Hepatocyte (in vitro differentiated cells): ENCODE measurements around the gene TTC1. TPM values are rescaled to one million over a fixed set of nuclear protein-coding genes. Genes with fewer than 3 reads are reported as not detected.

Source experiments
- DNase-seq: peaks from one replicate; pipeline ENCODE4 v3.0.0-alpha.2; 2016; ENCODE audit warnings: low spot score
- H2AFZ ChIP-seq: fragments of 200-600 bp; sonication (generic); 2 replicates; pipeline ENCODE4 v1.6.0; 2016; ENCODE audit warnings: antibody characterized with exemption, mild to moderate bottlenecking
- H3K27ac ChIP-seq: fragments of 200-600 bp; sonication (generic); 2 replicates; pipeline ENCODE4 v1.5.1; 2016; ENCODE audit warnings: mild to moderate bottlenecking
- H3K27me3 ChIP-seq: fragments of 200-600 bp; sonication (generic); 2 replicates; pipeline ENCODE4 v1.6.1; 2016
- H3K36me3 ChIP-seq: fragments of 200-600 bp; sonication (generic); replicated peaks from 2 replicates; pipeline ENCODE4 v1.5.1; 2016; ENCODE audit warnings: low read depth; ENCODE audit not compliant: insufficient read depth
- H3K4me1 ChIP-seq: fragments of 200-600 bp; sonication (generic); 2 replicates; pipeline ENCODE4 v1.5.1; 2016; ENCODE audit warnings: mild to moderate bottlenecking, moderate library complexity; ENCODE audit not compliant: insufficient read depth
- H3K4me2 ChIP-seq: fragments of 200-600 bp; sonication (generic); 2 replicates; pipeline ENCODE4 v1.6.0; 2016
- H3K4me3 ChIP-seq: fragments of 200-600 bp; sonication (generic); 2 replicates; pipeline ENCODE4 v1.5.1; 2016; ENCODE audit warnings: mild to moderate bottlenecking
- H3K79me2 ChIP-seq: fragments of 200-600 bp; sonication (generic); 2 replicates; pipeline ENCODE4 v1.6.0; 2017; ENCODE audit warnings: mild to moderate bottlenecking
- H3K9me2 ChIP-seq: fragments of 200-600 bp; sonication (generic); replicated peaks from 2 replicates; pipeline ENCODE4 v1.6.0; 2017; ENCODE audit warnings: mild to moderate bottlenecking; ENCODE audit not compliant: insufficient read depth
- H3K9me3 ChIP-seq: fragments of 200-600 bp; sonication (generic); 2 replicates; pipeline ENCODE4 v1.5.1; 2016; ENCODE audit warnings: low read depth, mild to moderate bottlenecking
- H4K20me1 ChIP-seq: fragments of 200-600 bp; sonication (generic); 2 replicates; pipeline ENCODE4 v1.6.0; 2016; ENCODE audit warnings: mild to moderate bottlenecking; ENCODE audit not compliant: insufficient read depth, poor library complexity, severe bottlenecking
- CTCF ChIP-seq: fragments of 200-600 bp; sonication (generic); IDR thresholded peaks from 2 replicates; pipeline ENCODE4 v1.5.1; 2016; ENCODE audit warnings: antibody characterized with exemption, mild to moderate bottlenecking; ENCODE audit not compliant: poor library complexity
- EZH2 ChIP-seq: fragments of 200-600 bp; sonication (generic); IDR thresholded peaks from 2 replicates; pipeline ENCODE4 v1.6.1; 2016; ENCODE audit warnings: antibody characterized with exemption, mild to moderate bottlenecking, borderline replicate concordance
- EZH2phosphoT487 ChIP-seq: fragments of 200-600 bp; sonication (generic); IDR thresholded peaks from one replicate; pipeline ENCODE4 v1.6.1; 2018; ENCODE audit warnings: antibody characterized with exemption, mild to moderate bottlenecking, low read depth, moderate library complexity; ENCODE audit not compliant: unreplicated experiment, severe bottlenecking
- WGBS: methylation state at CpG from one replicate; pipeline ENCODE4 v1.1.6; 2016; ENCODE audit warnings: low lambda C conversion rate; ENCODE audit errors: missing lambda C conversion rate; 5-methylcytosine and 5-hydroxymethylcytosine counted together
- polyA plus RNA-seq: library from polyadenylated mRNA; unstranded; fragments of >200 nt; fragmentation: Nextera tagmentation; extraction: Ambion mirVana; gene quantifications from 2 replicates; pipeline ENCODE4 v1.2.1, GENCODE V29; 2016
- total RNA-seq: library from RNA; depleted of rRNA; stranded (reverse); fragments of >200 nt; gene quantifications from 2 replicates; pipeline ENCODE4 v1.2.3, GENCODE V29; 2014

Gene TTC1
- total and polyA plus RNA-seq, 2 experiments from 2014 or later, result 46.9 to 57.3 TPM

DNA sequence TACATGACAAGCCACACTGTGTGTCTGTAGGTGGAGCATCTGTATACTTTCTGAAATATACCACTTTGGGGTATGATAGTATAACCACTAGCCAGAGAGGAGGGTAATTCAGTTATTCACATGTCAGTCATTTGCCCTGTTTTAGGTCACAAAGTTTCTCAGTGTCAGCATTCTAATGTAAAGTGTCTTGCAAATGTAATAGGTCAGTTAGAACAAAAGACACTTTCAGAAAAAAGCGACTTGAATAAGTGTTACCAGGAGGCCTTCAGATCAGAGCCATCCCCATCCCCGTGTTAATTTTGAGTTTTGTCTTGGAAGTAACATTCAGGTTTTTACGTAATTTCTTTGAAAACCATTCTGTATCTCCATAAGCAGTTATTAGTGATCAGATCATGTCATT lies 33.7 kb downstream of the TTC1 start:
- Histone ChIP-seq H3K27me3 (no peaks in the 10 kb centered on the region), H3K36me3 (no peaks in the 10 kb centered on the region), H3K4me1 (peaks cover 5% of the 10 kb centered on the region), H3K79me2 (no peaks in the 10 kb centered on the region), H4K20me1 (no peaks in the 10 kb centered on the region), H3K9me2 (no peaks in the 10 kb centered on the region), H3K4me2 (no peak overlapping the region), H3K27ac (no peak overlapping the region), H3K4me3 (no peak overlapping the region), H2AFZ (no peak overlapping the region), H3K9me3 (no peaks in the 10 kb centered on the region)
- TF ChIP-seq EZH2phosphoT487 (no peak), EZH2 (no peak), CTCF (no peak)
- WGBS, result 75% methylated on average over 3 of the region's 3 CpGs
- DNase-seq, result no peak

GRCh38 chr5:160044391-160044804 lies 35.5 kb downstream of the TTC1 start:
- WGBS, result 71% methylated on average over 1 of the region's 1 CpG
- H3K4me2 ChIP-seq, result no peak overlapping the region
- no peaks in the 10 kb centered on the region for H3K79me2 ChIP-seq
- TF ChIP-seq CTCF (no peak), EZH2 (no peak), EZH2phosphoT487 (no peak)
- no peaks in the 10 kb centered on the region for H4K20me1 ChIP-seq
- no peaks in the 10 kb centered on the region for H3K27me3 ChIP-seq
- H3K9me3 ChIP-seq, result no peaks in the 10 kb centered on the region
- H3K36me3 ChIP-seq, result no peaks in the 10 kb centered on the region
- no peak overlapping the region for H2AFZ ChIP-seq
- H3K27ac ChIP-seq, result no peak overlapping the region
- no peaks in the 10 kb centered on the region for H3K9me2 ChIP-seq
- H3K4me3 ChIP-seq, result no peak overlapping the region
- no peak for DNase-seq
- peaks cover 5% of the 10 kb centered on the region for H3K4me1 ChIP-seq

GRCh38 chr5:160044967-160045366 lies 36.0 kb downstream of the TTC1 start:
- no peaks in the 10 kb centered on the region for H3K9me3 ChIP-seq
- no peak for TF ChIP-seq EZH2
- TF ChIP-seq CTCF, result no peak
- TF ChIP-seq EZH2phosphoT487, result no peak
- WGBS, result 88% methylated on average over 3 of the region's 3 CpGs
- H3K36me3 ChIP-seq, result no peaks in the 10 kb centered on the region
- H3K4me2 ChIP-seq, result no peak overlapping the region
- no peak for DNase-seq
- no peaks in the 10 kb centered on the region for H3K9me2 ChIP-seq
- H3K4me3 ChIP-seq, result no peak overlapping the region
- no peaks in the 10 kb centered on the region for H3K79me2 ChIP-seq
- no peak overlapping the region for H3K27ac ChIP-seq
- no peaks in the 10 kb centered on the region for H3K27me3 ChIP-seq
- no peaks in the 10 kb centered on the region for H4K20me1 ChIP-seq
- H2AFZ ChIP-seq, result no peak overlapping the region
- H3K4me1 ChIP-seq, result peaks cover 5% of the 10 kb centered on the region

GRCh38 chr5:160047423-160047822 lies 38.5 kb downstream of the TTC1 start:
- H3K79me2 ChIP-seq, result no peaks in the 10 kb centered on the region
- H3K36me3 ChIP-seq, result no peaks in the 10 kb centered on the region
- WGBS, result 100% methylated on average over 3 of the region's 3 CpGs
- no peak overlapping the region for H3K4me3 ChIP-seq
- H2AFZ ChIP-seq, result no peak overlapping the region
- no peaks in the 10 kb centered on the region for H3K4me1 ChIP-seq
- H3K9me2 ChIP-seq, result no peaks in the 10 kb centered on the region
- no peak for DNase-seq
- no peaks in the 10 kb centered on the region for H4K20me1 ChIP-seq
- no peaks in the 10 kb centered on the region for H3K9me3 ChIP-seq
- no peaks in the 10 kb centered on the region for H3K27me3 ChIP-seq
- no peak overlapping the region for H3K4me2 ChIP-seq
- no peak overlapping the region for H3K27ac ChIP-seq
- no peak for TF ChIP-seq EZH2phosphoT487
- TF ChIP-seq CTCF, result no peak
- TF ChIP-seq EZH2, result no peak
